Gastroesophageal sphincter (tissue), 3 donors: Measurements from ENCODE around the gene FBXW10.
"Not testable (repeated sequence)": the region's sequence is repeated elsewhere in the genome, so short reads cannot be mapped to it uniquely, and the experiment has no call there.

ENCODE experiments used
- CTCF ChIP-seq, 4 experiments: fragments of 200-600 bp in 2 of 4; fragments of 450-650 bp in 2 of 4; sonication (generic) in 1 of 4; IDR thresholded peaks; one replicate each; pipeline ENCODE4 v1.5.1; 2017 to 2019; ENCODE audit warnings: antibody characterized with exemption in 4 of 4, mild to moderate bottlenecking in 2 of 4, moderate library complexity in 2 of 4
- EP300 ChIP-seq: sonication (generic); formaldehyde crosslinking; IDR thresholded peaks from one replicate; pipeline ENCODE4 v1.6.1; 2017; ENCODE audit warnings: antibody characterized with exemption, mild to moderate bottlenecking
- POLR2A ChIP-seq, 2 donors: fragments of 450-650 bp; IDR thresholded peaks; one replicate each; pipeline ENCODE4 v1.6.1; 2017; ENCODE audit warnings: antibody characterized with exemption in 2 of 2, mild to moderate bottlenecking in 2 of 2, moderate library complexity in 1 of 2

- TF ChIP-seq CTCF (IDR thresholded peaks at IDR 0.05); EP300; POLR2A (IDR thresholded peaks at IDR 0.05): not testable (repeated sequence)
Observed at GRCh38 chr17:18732438-18732837, 11.4 kb upstream of the FBXW10 start.
